ENCODE data around the gene RAD50.
A peak's percentile ranks its signal among the peaks of the same experiment; 100 is the strongest.

RAD50 gene

GRCh38 chr5:132549576-132549975, 7.2 kb upstream of the RAD50 start:
- ATAC-seq, result no peak
- TF ChIP-seq ZNF565 (CRISPR knock-in tag; conservative IDR thresholded peaks at IDR 0.05; ENCODE audit: low read depth), result no peak
- no peak for TF ChIP-seq GLIS3 (CRISPR knock-in tag; IDR thresholded peaks at IDR 0.05)
- TF ChIP-seq ZNF8 (CRISPR knock-in tag; IDR thresholded peaks at IDR 0.05), result no peak
- TF ChIP-seq ISL1 (CRISPR knock-in tag; IDR thresholded peaks at IDR 0.05), result no peak
- TF ChIP-seq ZFP30 (CRISPR knock-in tag; IDR thresholded peaks at IDR 0.05), result no peak
- TF ChIP-seq ARNTL (CRISPR knock-in tag; IDR thresholded peaks at IDR 0.05; ENCODE audit: borderline replicate concordance, low read depth), result no peak
- TF ChIP-seq TOX (CRISPR knock-in tag; IDR thresholded peaks at IDR 0.05; ENCODE audit: borderline replicate concordance), result no peak
- no peak for TF ChIP-seq TSHZ2 (CRISPR knock-in tag; IDR thresholded peaks at IDR 0.05)
- no peak for TF ChIP-seq PATZ1 (CRISPR knock-in tag; IDR thresholded peaks at IDR 0.05; ENCODE audit: borderline replicate concordance)
- no peak for TF ChIP-seq TCF4 (CRISPR knock-in tag; IDR thresholded peaks at IDR 0.05; ENCODE audit: borderline replicate concordance)
- no peak for TF ChIP-seq PPARA (CRISPR knock-in tag; IDR thresholded peaks at IDR 0.05; ENCODE audit: borderline replicate concordance)
- TF ChIP-seq ZC3H10 (CRISPR knock-in tag; IDR thresholded peaks at IDR 0.05), result no peak
- no peak for TF ChIP-seq ESRRG (CRISPR knock-in tag; IDR thresholded peaks at IDR 0.05)
- TF ChIP-seq RARB (CRISPR knock-in tag; IDR thresholded peaks at IDR 0.05), result no peak
- no peak for TF ChIP-seq ZFP3 (CRISPR knock-in tag; IDR thresholded peaks at IDR 0.05)
- TF ChIP-seq CREB5 (CRISPR knock-in tag; IDR thresholded peaks at IDR 0.05; ENCODE audit: low read depth), result no peak
- no peak for TF ChIP-seq BACH2 (CRISPR knock-in tag; IDR thresholded peaks at IDR 0.05; ENCODE audit: borderline replicate concordance)
- no peak for TF ChIP-seq OSR1 (CRISPR knock-in tag; IDR thresholded peaks at IDR 0.05)

- TF ChIP-seq ZFP30 (CRISPR knock-in tag; IDR thresholded peaks at IDR 0.05) (no peak), ZFP3 (CRISPR knock-in tag; IDR thresholded peaks at IDR 0.05) (no peak), CREB5 (CRISPR knock-in tag; IDR thresholded peaks at IDR 0.05; ENCODE audit: low read depth) (no peak), BACH2 (CRISPR knock-in tag; IDR thresholded peaks at IDR 0.05; ENCODE audit: borderline replicate concordance) (no peak), ZNF8 (CRISPR knock-in tag; IDR thresholded peaks at IDR 0.05) (no peak), ZNF70 (CRISPR knock-in tag; IDR thresholded peaks at IDR 0.05) (no peak), SNAI2 (CRISPR knock-in tag; IDR thresholded peaks at IDR 0.05) (no peak), ISL1 (CRISPR knock-in tag; IDR thresholded peaks at IDR 0.05) (no peak), PPARA (CRISPR knock-in tag; IDR thresholded peaks at IDR 0.05; ENCODE audit: borderline replicate concordance) (no peak), TCF4 (CRISPR knock-in tag; IDR thresholded peaks at IDR 0.05; ENCODE audit: borderline replicate concordance) (no peak), ZC3H10 (CRISPR knock-in tag; IDR thresholded peaks at IDR 0.05) (no peak), ZNF565 (CRISPR knock-in tag; conservative IDR thresholded peaks at IDR 0.05; ENCODE audit: low read depth) (no peak)
- peak; percentile 62 for ATAC-seq
These were observed 519 bp upstream of the RAD50 start for GRCh38 chr5:132556153-132556762.

GRCh38 chr5:132557478-132558172, 848 bp downstream of the RAD50 start:
- ATAC-seq, result peak; percentile 63
- TF ChIP-seq ZNF565 (CRISPR knock-in tag; conservative IDR thresholded peaks at IDR 0.05; ENCODE audit: low read depth), result no peak
- TF ChIP-seq SNAI2 (CRISPR knock-in tag; IDR thresholded peaks at IDR 0.05), result no peak
- no peak for TF ChIP-seq PATZ1 (CRISPR knock-in tag; IDR thresholded peaks at IDR 0.05; ENCODE audit: borderline replicate concordance)
- TF ChIP-seq TCF4 (CRISPR knock-in tag; IDR thresholded peaks at IDR 0.05; ENCODE audit: borderline replicate concordance), result no peak
- TF ChIP-seq ZFP30 (CRISPR knock-in tag; IDR thresholded peaks at IDR 0.05), result no peak
- TF ChIP-seq BACH2 (CRISPR knock-in tag; IDR thresholded peaks at IDR 0.05; ENCODE audit: borderline replicate concordance), result no peak
- TF ChIP-seq OSR1 (CRISPR knock-in tag; IDR thresholded peaks at IDR 0.05), result no peak
- no peak for TF ChIP-seq ESRRG (CRISPR knock-in tag; IDR thresholded peaks at IDR 0.05)
- no peak for TF ChIP-seq ARNTL (CRISPR knock-in tag; IDR thresholded peaks at IDR 0.05; ENCODE audit: borderline replicate concordance, low read depth)
- TF ChIP-seq ZNF8 (CRISPR knock-in tag; IDR thresholded peaks at IDR 0.05), result no peak
- no peak for TF ChIP-seq ISL1 (CRISPR knock-in tag; IDR thresholded peaks at IDR 0.05)
- no peak for TF ChIP-seq PPARA (CRISPR knock-in tag; IDR thresholded peaks at IDR 0.05; ENCODE audit: borderline replicate concordance)
- no peak for TF ChIP-seq TSHZ2 (CRISPR knock-in tag; IDR thresholded peaks at IDR 0.05)

Measured in SK-N-SH treated with all-trans-retinoic acid at 6 μM for 48 hours (cell line).